PC-3 (cell line): Measurements from ENCODE around the gene CCDC112. TPM values are rescaled to one million over a fixed set of nuclear protein-coding genes. Genes with fewer than 3 reads are reported as not detected.

Experiments
- ATAC-seq: fragments of 200-7000 bp; cut with Tn5 transposase; 2 replicates; pipeline ENCODE4 v1.9.1; 2020; ENCODE audit warnings: mild to moderate bottlenecking, moderate library complexity
- BruUV-seq: library from RNA; stranded (reverse); fragments of 400-500 nt; replicated peaks from 2 replicates; lab custom pipeline; 2021; lab: Mats Ljungman, UMichigan
- CTCF ChIA-PET: fragments of 300-600 bp; sonication (Branson Sonifier 250); formaldehyde crosslinking; loops from one replicate; lab custom pipeline; 2022; ENCODE audit warnings: antibody characterized with exemption; lab: Charles Lee
- POLR2A ChIA-PET: fragments of 300-600 bp; sonication (Branson Sonifier 250); formaldehyde crosslinking; loops from one replicate; lab custom pipeline; 2022; ENCODE audit warnings: antibody characterized with exemption; ENCODE audit not compliant: unreplicated experiment; lab: Charles Lee
- DNase-seq: peaks from one replicate; pipeline ENCODE4 v3.0.0-alpha.2; 2015
- H2AFZ ChIP-seq: fragments of 300-600 bp; sonication (generic); 2 replicates; pipeline ENCODE4 v1.6.0; 2016; ENCODE audit warnings: antibody characterized with exemption, low read length
- H3F3A ChIP-seq: fragments of 300-600 bp; sonication (generic); one replicate; pipeline ENCODE4 v1.6.0; 2017; ENCODE audit warnings: antibody characterized with exemption, low read length, control low read depth, mild to moderate bottlenecking; ENCODE audit not compliant: unreplicated experiment
- H3K27ac ChIP-seq: fragments of 300-600 bp; sonication (generic); 2 replicates; pipeline ENCODE4 v1.5.1; 2016; ENCODE audit warnings: mild to moderate bottlenecking, low read length
- H3K27me3 ChIP-seq: fragments of 300-600 bp; sonication (generic); 2 replicates; pipeline ENCODE4 v1.6.1; 2016; ENCODE audit warnings: low read length, mixed read lengths
- H3K36me3 ChIP-seq: fragments of 300-600 bp; sonication (generic); 2 replicates; pipeline ENCODE4 v1.6.1; 2016; ENCODE audit warnings: low read depth, mixed run types, low read length, mixed read lengths
- H3K4me1 ChIP-seq: fragments of 300-600 bp; sonication (generic); 2 replicates; pipeline ENCODE4 v1.5.1; 2016; ENCODE audit warnings: low read length; ENCODE audit not compliant: insufficient read depth
- H3K4me2 ChIP-seq: fragments of 300-600 bp; sonication (generic); 2 replicates; pipeline ENCODE4 v1.6.0; 2016; ENCODE audit warnings: low read length
- H3K4me3 ChIP-seq: fragments of 300-600 bp; sonication (generic); 2 replicates; pipeline ENCODE4 v1.5.1; 2016; ENCODE audit warnings: mild to moderate bottlenecking, low read length, mixed read lengths
- H3K79me2 ChIP-seq: fragments of 300-600 bp; sonication (generic); 2 replicates; pipeline ENCODE4 v1.6.1; 2017; ENCODE audit warnings: low read length, mixed read lengths
- H3K9ac ChIP-seq: fragments of 300-600 bp; sonication (generic); 2 replicates; pipeline ENCODE4 v1.6.0; 2016; ENCODE audit warnings: mild to moderate bottlenecking, low read length
- H3K9me2 ChIP-seq: fragments of 300-600 bp; sonication (generic); replicated peaks from 2 replicates; pipeline ENCODE4 v1.6.1; 2016; ENCODE audit warnings: mixed run types, low read length, mixed read lengths
- H3K9me3 ChIP-seq: fragments of 300-600 bp; sonication (generic); 2 replicates; pipeline ENCODE4 v1.6.1; 2016; ENCODE audit warnings: low read length, mixed read lengths
- H4K20me1 ChIP-seq: fragments of 300-600 bp; sonication (generic); 2 replicates; pipeline ENCODE4 v1.6.1; 2016; ENCODE audit warnings: low read length, mixed read lengths
- EZH2 ChIP-seq: fragments of 300-600 bp; sonication (generic); IDR thresholded peaks from one replicate; pipeline ENCODE4 v1.6.1; 2017; ENCODE audit warnings: antibody characterized with exemption, mild to moderate bottlenecking, low read length; ENCODE audit not compliant: unreplicated experiment
- EZH2phosphoT487 ChIP-seq: fragments of 300-600 bp; sonication (generic); IDR thresholded peaks from 2 replicates; pipeline ENCODE4 v1.6.1; 2018; ENCODE audit warnings: mild to moderate bottlenecking, antibody characterized with exemption, low read length, borderline replicate concordance
- intact Hi-C: fragments of 100-400 bp; cut with micrococcal nuclease; formaldehyde crosslinking; loops from 2 replicates; pipeline ENCODE4 v1.9.0; 2023
- total RNA-seq: library from RNA; depleted of rRNA; stranded (reverse); fragments of >200 nt; gene quantifications from 2 replicates; pipeline ENCODE4 v1.2.3, GENCODE V29; 2014
- TF ChIP-seq, protein P1 (sequence below): fragments of 300-600 bp; sonication (generic); conservative IDR thresholded peaks from 2 replicates; pipeline ENCODE4 v1.5.1; 2017; ENCODE audit warnings: antibody characterized with exemption, low read depth, mild to moderate bottlenecking, low read length

Gene CCDC112
- total RNA-seq, 1 experiment from 2014 or later = 6.9 TPM

DNA sequence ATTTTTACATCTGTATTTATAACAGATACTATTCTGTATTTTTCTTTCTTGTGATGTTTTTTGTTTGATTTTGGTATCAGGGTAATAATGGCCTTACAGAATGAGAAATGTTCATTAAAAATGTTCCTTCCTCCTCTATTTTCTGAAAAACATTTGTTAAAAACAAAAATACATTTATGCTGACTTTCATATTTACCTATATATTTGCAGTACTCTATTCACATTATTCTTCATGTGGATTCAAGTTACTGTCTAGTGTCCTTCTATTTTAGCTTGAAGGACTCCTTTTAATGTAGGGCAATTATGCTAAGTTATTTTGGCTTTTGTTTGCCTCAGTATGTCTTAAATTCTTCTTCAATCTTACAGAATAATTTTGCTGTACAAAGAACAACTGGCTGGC, 5.1 kb downstream of the CCDC112 start:
- Histone ChIP-seq H3K9me3 (no peaks in the 10 kb centered on the region), H3K36me3 (peaks cover 5% of the 10 kb centered on the region; the same call in 1 of the 2 replicates), H2AFZ (no peak overlapping the region), H3K27me3 (no peaks in the 10 kb centered on the region), H3K4me2 (no peak overlapping the region), H3K4me3 (no peak overlapping the region), H3K79me2 (peaks cover 34% of the 10 kb centered on the region), H3K27ac (no peak overlapping the region), H4K20me1 (no peaks in the 10 kb centered on the region), H3F3A (no peaks in the 10 kb centered on the region), H3K4me1 (peaks cover 5% of the 10 kb centered on the region; the same call in 1 of the 2 replicates), H3K9ac (no peak overlapping the region), H3K9me2 (no peaks in the 10 kb centered on the region)
- no peak for DNase-seq
- intact Hi-C loops = no loop called here
- ChIA-PET POLR2A (interaction anchor here (0.7 kb wide), 1 partner anchor 193 kb away, joined by 3 read pairs; no protein-coding TSS in a partner anchor), CTCF (no interaction called here)
- no peak for ATAC-seq
- TF ChIP-seq EZH2 (no peak), EZH2phosphoT487 (no peak)
- TF ChIP-seq, protein P1, sequence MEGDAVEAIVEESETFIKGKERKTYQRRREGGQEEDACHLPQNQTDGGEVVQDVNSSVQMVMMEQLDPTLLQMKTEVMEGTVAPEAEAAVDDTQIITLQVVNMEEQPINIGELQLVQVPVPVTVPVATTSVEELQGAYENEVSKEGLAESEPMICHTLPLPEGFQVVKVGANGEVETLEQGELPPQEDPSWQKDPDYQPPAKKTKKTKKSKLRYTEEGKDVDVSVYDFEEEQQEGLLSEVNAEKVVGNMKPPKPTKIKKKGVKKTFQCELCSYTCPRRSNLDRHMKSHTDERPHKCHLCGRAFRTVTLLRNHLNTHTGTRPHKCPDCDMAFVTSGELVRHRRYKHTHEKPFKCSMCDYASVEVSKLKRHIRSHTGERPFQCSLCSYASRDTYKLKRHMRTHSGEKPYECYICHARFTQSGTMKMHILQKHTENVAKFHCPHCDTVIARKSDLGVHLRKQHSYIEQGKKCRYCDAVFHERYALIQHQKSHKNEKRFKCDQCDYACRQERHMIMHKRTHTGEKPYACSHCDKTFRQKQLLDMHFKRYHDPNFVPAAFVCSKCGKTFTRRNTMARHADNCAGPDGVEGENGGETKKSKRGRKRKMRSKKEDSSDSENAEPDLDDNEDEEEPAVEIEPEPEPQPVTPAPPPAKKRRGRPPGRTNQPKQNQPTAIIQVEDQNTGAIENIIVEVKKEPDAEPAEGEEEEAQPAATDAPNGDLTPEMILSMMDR = no peak
- no TSS peak for BruUV-seq

DNA sequence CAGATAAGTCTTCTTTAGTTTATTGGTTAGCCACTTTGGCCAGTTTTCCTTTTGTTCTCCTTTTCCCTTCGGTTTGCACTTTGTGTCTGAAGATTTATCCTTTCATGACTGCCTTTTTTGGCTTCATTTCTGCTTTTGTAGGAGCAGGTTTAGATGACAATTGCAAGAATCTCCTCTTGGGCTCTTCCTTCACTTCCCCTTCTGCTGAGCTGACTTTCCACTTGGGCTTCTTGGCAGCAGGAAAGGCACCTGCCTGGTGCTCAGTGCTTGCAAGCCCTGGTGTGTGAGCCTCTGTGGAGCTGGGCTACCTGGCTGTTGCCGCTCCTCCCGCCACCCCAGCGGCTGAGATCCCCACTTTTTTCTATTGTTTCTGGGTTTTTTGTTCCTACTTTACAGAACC, 7.3 kb downstream of the CCDC112 start:
- no peaks in the 10 kb centered on the region for H3K27me3 ChIP-seq
- H3K4me1 ChIP-seq = no peaks in the 10 kb centered on the region
- DNase-seq (no peak), ATAC-seq (no peak)
- H3K9me3 ChIP-seq = no peaks in the 10 kb centered on the region
- H3K27ac ChIP-seq = no peak overlapping the region
- H3K9ac ChIP-seq = no peak overlapping the region
- no peaks in the 10 kb centered on the region for H3F3A ChIP-seq
- H3K79me2 ChIP-seq = peaks cover 15% of the 10 kb centered on the region
- no peaks in the 10 kb centered on the region for H4K20me1 ChIP-seq
- CTCF ChIA-PET = no interaction called here
- intact Hi-C loops = no loop called here
- peaks cover 5% of the 10 kb centered on the region; the same call in 1 of the 2 replicates for H3K36me3 ChIP-seq
- no peak overlapping the region for H2AFZ ChIP-seq
- no peak overlapping the region for H3K4me2 ChIP-seq
- no peaks in the 10 kb centered on the region for H3K9me2 ChIP-seq
- POLR2A ChIA-PET = no interaction called here
- no TSS peak for BruUV-seq
- TF ChIP-seq, protein P1 = no peak
- TF ChIP-seq EZH2 (no peak), EZH2phosphoT487 (no peak)
- H3K4me3 ChIP-seq = no peak overlapping the region

DNA sequence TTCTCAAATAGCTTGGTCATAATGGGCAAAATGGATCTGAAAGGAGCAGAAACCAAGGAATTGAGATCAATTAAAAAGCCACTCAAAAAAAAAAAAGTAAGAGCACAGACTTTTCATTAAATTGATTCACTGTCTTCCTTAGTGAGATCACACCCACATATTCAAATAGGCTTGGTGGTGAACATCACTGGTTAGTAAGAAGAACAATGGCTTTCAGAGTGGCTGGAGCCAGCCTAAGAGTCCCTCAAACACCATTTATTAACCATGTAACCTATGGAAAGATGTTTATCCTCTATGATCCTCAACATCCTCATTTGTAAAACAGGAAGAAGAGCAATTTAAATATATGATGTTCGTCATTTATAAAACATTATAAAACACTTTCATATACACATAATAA, 12.4 kb downstream of the CCDC112 start:
- BruUV-seq = no TSS peak
- Histone ChIP-seq H3K9me2 (no peaks in the 10 kb centered on the region), H3K4me3 (no peak overlapping the region), H3K9me3 (no peaks in the 10 kb centered on the region), H3K4me2 (no peak overlapping the region), H3K36me3 (no peaks in the 10 kb centered on the region), H3K79me2 (no peaks in the 10 kb centered on the region), H3K4me1 (no peaks in the 10 kb centered on the region), H3F3A (no peaks in the 10 kb centered on the region), H4K20me1 (no peaks in the 10 kb centered on the region), H2AFZ (no peak overlapping the region), H3K9ac (no peak overlapping the region), H3K27ac (no peak overlapping the region), H3K27me3 (no peaks in the 10 kb centered on the region)
- TF ChIP-seq, protein P1 = no peak
- TF ChIP-seq EZH2phosphoT487 = no peak
- TF ChIP-seq EZH2 = no peak
- CTCF ChIA-PET = no interaction called here
- DNase-seq (no peak), ATAC-seq (no peak)
- intact Hi-C loops = no loop called here
- POLR2A ChIA-PET = no interaction called here
